HCT116 (cell line): ENCODE measurements around the gene HAPLN1. TPM values are rescaled to one million over a fixed set of nuclear protein-coding genes. Genes with fewer than 3 reads are reported as not detected.

ENCODE experiments used
- ATAC-seq: fragments of 200-7000 bp; cut with Tn5 transposase; 2 replicates; pipeline ENCODE4 v1.9.1; 2020; ENCODE audit warnings: mild to moderate bottlenecking, moderate library complexity
- BruUV-seq: library from RNA; stranded (reverse); fragments of 400-500 nt; replicated peaks from 2 replicates; lab custom pipeline; 2021; lab: Mats Ljungman, UMichigan
- CTCF ChIA-PET: fragments of 300-600 bp; sonication (Branson Sonifier 250); formaldehyde crosslinking; loops from one replicate; lab custom pipeline; 2021; ENCODE audit warnings: antibody characterized with exemption; lab: Charles Lee
- POLR2A ChIA-PET: fragments of 300-600, 350-600 bp; sonication (Branson Sonifier 250); formaldehyde crosslinking; loops from one replicate; lab custom pipeline; 2021; ENCODE audit warnings: antibody characterized with exemption; lab: Charles Lee
- RAD21 ChIA-PET, 2 experiments: fragments of 300-600 bp; sonication (Branson Sonifier 250); formaldehyde crosslinking; loops; one replicate each; lab custom pipeline; 2023; ENCODE audit warnings: low total read pairs in 2 of 2; ENCODE audit not compliant: uncharacterized antibody in 2 of 2, unreplicated experiment in 2 of 2, low non-redundant PET in 1 of 2; lab: Charles Lee
- DNase-seq: peaks from one replicate; pipeline ENCODE4 v3.0.0-alpha.2; 2010; ENCODE audit warnings: low read depth, low spot score
- H2AFZ ChIP-seq: fragments of 200-600 bp; shearing (Covaris generic), sonication (generic); 2 replicates; pipeline ENCODE4 v1.6.1; 2017; ENCODE audit warnings: low read depth, mixed run types, mixed read lengths, antibody characterized with exemption, low read length; ENCODE audit not compliant: poor library complexity, severe bottlenecking
- H3K27ac ChIP-seq: 2 replicates; pipeline ENCODE4 v1.5.1; 2012; ENCODE audit warnings: low read depth, low read length
- H3K27me3 ChIP-seq: fragments of 200-600 bp; sonication (generic); 2 replicates; pipeline ENCODE4 v1.6.1; 2016; ENCODE audit warnings: mixed run types, low read length, mixed read lengths; ENCODE audit not compliant: insufficient read depth
- H3K36me3 ChIP-seq, 2 experiments: fragments of 200-500 bp in 1 of 2; fragments of 200-600 bp in 1 of 2; sonication (Bioruptor generic) in 1 of 2; sonication (generic) in 1 of 2; 2 replicates each; pipeline versions ENCODE4 v1.5.1 to v1.6.1; 2014 to 2016; ENCODE audit warnings: low read length in 2 of 2, inconsistent platforms in 1 of 2, mixed read lengths in 1 of 2, mixed run types in 1 of 2; ENCODE audit not compliant: insufficient read depth in 2 of 2, control insufficient read depth in 1 of 2
- H3K4me1 ChIP-seq, 2 experiments: fragments of 200-600 bp in 1 of 2; sonication (generic) in 1 of 2; 2 replicates each; pipeline versions ENCODE4 v1.5.1 to v1.6.1; 2012 to 2017; ENCODE audit warnings: low read length in 2 of 2, inconsistent platforms in 1 of 2, mild to moderate bottlenecking in 1 of 2, mixed read lengths in 1 of 2, mixed run types in 1 of 2, moderate library complexity in 1 of 2; ENCODE audit not compliant: insufficient read depth in 2 of 2, control insufficient read depth in 1 of 2
- H3K4me2 ChIP-seq: fragments of 200-600 bp; sonication (generic); 2 replicates; pipeline ENCODE4 v1.6.1; 2017; ENCODE audit warnings: mixed run types, low read length, mixed read lengths
- H3K4me3 ChIP-seq, 2 experiments: fragments of 200-600 bp in 1 of 2; sonication (generic) in 1 of 2; replicated peaks in 1 of 2; 2 replicates each; pipeline ENCODE4 v1.5.1; 2011 to 2016; ENCODE audit warnings: low read length in 2 of 2, control low read depth in 1 of 2, low read depth in 1 of 2, mild to moderate bottlenecking in 1 of 2, mixed read lengths in 1 of 2, mixed run types in 1 of 2
- H3K79me2 ChIP-seq: fragments of 200-600 bp; sonication (generic); 2 replicates; pipeline ENCODE4 v1.6.1; 2017; ENCODE audit warnings: mild to moderate bottlenecking, mixed run types, low read length, moderate library complexity, mixed read lengths; ENCODE audit not compliant: insufficient read depth
- H3K9ac ChIP-seq: fragments of 200-600 bp; sonication (generic); 2 replicates; pipeline ENCODE4 v1.6.1; 2016; ENCODE audit warnings: low read length, mixed read lengths
- H3K9me2 ChIP-seq: fragments of 200-600 bp; sonication (generic), shearing (Covaris generic); 2 replicates; pipeline ENCODE4 v1.6.1; 2017; ENCODE audit warnings: mixed run types, mild to moderate bottlenecking, moderate library complexity; ENCODE audit not compliant: insufficient read depth
- H3K9me3 ChIP-seq, 2 experiments: fragments of 200-500 bp in 1 of 2; fragments of 200-600 bp in 1 of 2; sonication (Bioruptor generic) in 1 of 2; sonication (generic) in 1 of 2; 2 replicates each; pipeline ENCODE4 v1.6.1; 2014 to 2017; ENCODE audit warnings: low read length in 2 of 2, mixed read lengths in 2 of 2, inconsistent platforms in 1 of 2, low read depth in 1 of 2, mild to moderate bottlenecking in 1 of 2, mixed run types in 1 of 2, moderate library complexity in 1 of 2; ENCODE audit not compliant: control insufficient read depth in 1 of 2, insufficient read depth in 1 of 2
- H4K20me1 ChIP-seq: fragments of 200-600 bp; sonication (generic), shearing (Covaris generic); 2 replicates; pipeline ENCODE4 v1.6.1; 2017; ENCODE audit warnings: mixed run types, mild to moderate bottlenecking, moderate library complexity; ENCODE audit not compliant: insufficient read depth
- EGR1 ChIP-seq: IDR thresholded peaks from 2 replicates; pipeline ENCODE4 v1.6.1; 2012; ENCODE audit warnings: low read depth
- EZH2phosphoT487 ChIP-seq: fragments of 200-600 bp; IDR thresholded peaks from 2 replicates; pipeline ENCODE4 v1.6.1; 2018; ENCODE audit warnings: antibody characterized with exemption, borderline replicate concordance
- FOSL1 ChIP-seq: IDR thresholded peaks from 2 replicates; pipeline ENCODE4 v1.6.1; 2012; ENCODE audit warnings: low read depth
- JUND ChIP-seq: IDR thresholded peaks from 2 replicates; pipeline ENCODE4 v1.6.1; 2012
- SIN3A ChIP-seq: IDR thresholded peaks from 2 replicates; pipeline ENCODE4 v1.6.1; 2012; ENCODE audit warnings: low read depth
- SP1 ChIP-seq: IDR thresholded peaks from 2 replicates; pipeline ENCODE4 v1.6.1; 2012; ENCODE audit warnings: low read depth
- SRF ChIP-seq: IDR thresholded peaks from 2 replicates; pipeline ENCODE4 v1.6.1; 2012; ENCODE audit warnings: low read depth
- TCF7L2 ChIP-seq: IDR thresholded peaks from 2 replicates; pipeline ENCODE4 v1.7.0; 2011; ENCODE audit warnings: borderline replicate concordance, inconsistent platforms; ENCODE audit not compliant: insufficient read depth, insufficient read length; ENCODE audit errors: extremely low read depth
- YY1 ChIP-seq: IDR thresholded peaks from 2 replicates; pipeline ENCODE4 v1.6.1; 2011; ENCODE audit warnings: low read length, low read depth, moderate library complexity, mild to moderate bottlenecking; ENCODE audit not compliant: insufficient replicate concordance; ENCODE audit errors: extremely low read depth
- ZFX ChIP-seq: fragments of 450-650 bp; IDR thresholded peaks from 2 replicates; pipeline ENCODE4 v1.6.1; 2017
- ZNF274 ChIP-seq: fragments of 200-500 bp; sonication (Bioruptor generic); IDR thresholded peaks from 2 replicates; pipeline ENCODE4 v1.6.1; 2014; ENCODE audit warnings: mild to moderate bottlenecking, low read depth, low read length, inconsistent platforms
- intact Hi-C: fragments of 100-400 bp; cut with micrococcal nuclease; formaldehyde crosslinking; loops from 2 replicates; pipeline ENCODE4 v1.10.0; 2022
- total RNA-seq: library from RNA; stranded (reverse); gene quantifications from one replicate; pipeline ENCODE4 v1.2.1, GENCODE V29; 2021; ENCODE audit not compliant: unreplicated experiment
- TF ChIP-seq, protein P1 (sequence below), 3 experiments: fragments of 200-600 bp in 1 of 3; sonication (generic) in 1 of 3; IDR thresholded peaks in 2 of 3; conservative IDR thresholded peaks in 1 of 3; 2 replicates each; pipeline ENCODE4 v1.5.1; 2012 to 2017; ENCODE audit warnings: low read depth in 2 of 3, low read length in 2 of 3, antibody characterized with exemption in 1 of 3, borderline replicate concordance in 1 of 3, control low read depth in 1 of 3, mild to moderate bottlenecking in 1 of 3, mixed read lengths in 1 of 3, mixed run types in 1 of 3, moderate library complexity in 1 of 3; ENCODE audit not compliant: insufficient read depth in 1 of 3
- TF ChIP-seq, protein P2 (sequence below): IDR thresholded peaks from 2 replicates; pipeline ENCODE4 v1.6.1; 2012
- TF ChIP-seq, protein P3 (sequence below): IDR thresholded peaks from 2 replicates; pipeline ENCODE4 v1.6.1; 2012

HAPLN1 gene
- total RNA-seq, 1 experiment from 2014 or later: 0.05 TPM

DNA sequence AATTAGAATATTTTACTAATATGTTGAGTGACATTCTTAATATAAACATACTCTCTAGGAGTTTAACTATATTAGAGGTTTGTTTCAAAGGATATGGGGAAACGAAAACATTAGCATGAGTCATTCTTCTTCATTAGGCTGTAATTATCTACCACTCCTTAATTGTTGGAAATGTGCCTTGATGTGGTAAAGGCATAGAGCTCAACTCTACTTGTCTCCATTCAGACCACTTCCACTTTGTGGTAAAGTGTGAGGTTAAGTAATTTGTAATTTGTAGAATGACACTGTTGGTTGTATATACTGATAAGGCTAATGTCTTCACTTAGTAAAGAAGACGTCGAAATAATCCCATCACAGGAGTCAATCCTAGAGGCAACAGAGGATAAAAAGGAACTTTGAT is 58.1 kb downstream of the HAPLN1 start (continued):
- TF ChIP-seq, protein P1, sequence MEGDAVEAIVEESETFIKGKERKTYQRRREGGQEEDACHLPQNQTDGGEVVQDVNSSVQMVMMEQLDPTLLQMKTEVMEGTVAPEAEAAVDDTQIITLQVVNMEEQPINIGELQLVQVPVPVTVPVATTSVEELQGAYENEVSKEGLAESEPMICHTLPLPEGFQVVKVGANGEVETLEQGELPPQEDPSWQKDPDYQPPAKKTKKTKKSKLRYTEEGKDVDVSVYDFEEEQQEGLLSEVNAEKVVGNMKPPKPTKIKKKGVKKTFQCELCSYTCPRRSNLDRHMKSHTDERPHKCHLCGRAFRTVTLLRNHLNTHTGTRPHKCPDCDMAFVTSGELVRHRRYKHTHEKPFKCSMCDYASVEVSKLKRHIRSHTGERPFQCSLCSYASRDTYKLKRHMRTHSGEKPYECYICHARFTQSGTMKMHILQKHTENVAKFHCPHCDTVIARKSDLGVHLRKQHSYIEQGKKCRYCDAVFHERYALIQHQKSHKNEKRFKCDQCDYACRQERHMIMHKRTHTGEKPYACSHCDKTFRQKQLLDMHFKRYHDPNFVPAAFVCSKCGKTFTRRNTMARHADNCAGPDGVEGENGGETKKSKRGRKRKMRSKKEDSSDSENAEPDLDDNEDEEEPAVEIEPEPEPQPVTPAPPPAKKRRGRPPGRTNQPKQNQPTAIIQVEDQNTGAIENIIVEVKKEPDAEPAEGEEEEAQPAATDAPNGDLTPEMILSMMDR (IDR thresholded peaks at IDR 0.05 in 2 of 3, conservative IDR thresholded peaks at IDR 0.05 in 1 of 3; ENCODE audit: borderline replicate concordance in 1 of 3, insufficient read depth in 1 of 3, low read depth in 2 of 3, low read length in 2 of 3): no peak
- TF ChIP-seq YY1: no peak
- no peak for TF ChIP-seq EGR1

DNA sequence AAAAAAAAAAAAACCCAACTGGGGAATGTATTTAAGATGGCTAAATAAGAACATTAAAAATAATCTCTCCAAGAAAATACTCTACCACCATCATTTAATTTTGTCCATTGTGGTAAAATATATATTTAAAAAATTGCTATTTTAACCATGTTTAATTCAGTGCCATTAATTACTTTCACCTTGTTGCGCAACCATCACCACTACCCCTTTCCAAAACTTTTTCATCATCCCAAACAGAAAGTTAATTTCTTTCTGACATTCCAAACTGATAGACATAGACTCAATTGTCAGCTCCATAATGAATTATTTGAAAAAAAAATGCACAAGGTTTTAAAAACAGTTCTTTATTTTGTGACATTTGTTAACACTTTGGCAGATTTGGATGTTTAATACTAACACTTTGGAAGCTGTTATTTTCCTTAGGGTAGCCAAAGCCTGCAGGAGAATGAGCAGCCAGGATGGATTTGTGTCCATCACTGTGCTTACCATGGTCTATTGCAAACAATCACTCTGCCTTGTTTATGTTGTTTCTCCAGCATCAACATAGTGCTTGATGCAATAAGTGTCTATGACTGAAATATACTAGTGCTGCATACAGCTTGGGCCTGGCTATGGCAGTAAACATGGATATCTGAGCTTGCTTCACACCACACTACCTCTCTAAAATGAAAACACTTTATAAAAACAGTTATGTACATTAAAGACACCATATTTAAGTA is 62.7 kb downstream of the HAPLN1 start:
- no peak for DNase-seq
- TF ChIP-seq TCF7L2 (no peak), EZH2phosphoT487 (no peak), EGR1 (no peak), ZNF274 (no peak), FOSL1 (no peak), SRF (no peak), JUND (no peak), ZFX (no peak), SP1 (no peak), SIN3A (no peak)
- TF ChIP-seq, protein P2, sequence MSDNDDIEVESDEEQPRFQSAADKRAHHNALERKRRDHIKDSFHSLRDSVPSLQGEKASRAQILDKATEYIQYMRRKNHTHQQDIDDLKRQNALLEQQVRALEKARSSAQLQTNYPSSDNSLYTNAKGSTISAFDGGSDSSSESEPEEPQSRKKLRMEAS: no peak
- TF ChIP-seq, protein P3, sequence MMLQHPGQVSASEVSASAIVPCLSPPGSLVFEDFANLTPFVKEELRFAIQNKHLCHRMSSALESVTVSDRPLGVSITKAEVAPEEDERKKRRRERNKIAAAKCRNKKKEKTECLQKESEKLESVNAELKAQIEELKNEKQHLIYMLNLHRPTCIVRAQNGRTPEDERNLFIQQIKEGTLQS: no peak
- TF ChIP-seq, protein P1 (IDR thresholded peaks at IDR 0.05 in 2 of 3, conservative IDR thresholded peaks at IDR 0.05 in 1 of 3; ENCODE audit: borderline replicate concordance in 1 of 3, insufficient read depth in 1 of 3, low read depth in 2 of 3, low read length in 2 of 3): no peak
- Histone ChIP-seq H3K4me3 (no peak overlapping the region), H3K4me2 (no peak overlapping the region), H3K27me3 (no peaks in the 10 kb centered on the region), H4K20me1 (no peaks in the 10 kb centered on the region), H3K9me2 (no peaks in the 10 kb centered on the region), H3K79me2 (no peaks in the 10 kb centered on the region), H3K9me3 (no peaks in the 10 kb centered on the region), H3K36me3 (no peaks in the 10 kb centered on the region), H3K4me1 (no peaks in the 10 kb centered on the region), H3K27ac (no peak overlapping the region), H3K9ac (no peak overlapping the region), H2AFZ (no peak overlapping the region)
- ATAC-seq: no peak
- intact Hi-C loops: no loop called here
- BruUV-seq: no TSS peak
- ChIA-PET POLR2A (no interaction called here), RAD21 (no interaction called here), CTCF (no interaction called here)
